Measurements from ENCODE around the gene TCP11.

Gene TCP11

DNA sequence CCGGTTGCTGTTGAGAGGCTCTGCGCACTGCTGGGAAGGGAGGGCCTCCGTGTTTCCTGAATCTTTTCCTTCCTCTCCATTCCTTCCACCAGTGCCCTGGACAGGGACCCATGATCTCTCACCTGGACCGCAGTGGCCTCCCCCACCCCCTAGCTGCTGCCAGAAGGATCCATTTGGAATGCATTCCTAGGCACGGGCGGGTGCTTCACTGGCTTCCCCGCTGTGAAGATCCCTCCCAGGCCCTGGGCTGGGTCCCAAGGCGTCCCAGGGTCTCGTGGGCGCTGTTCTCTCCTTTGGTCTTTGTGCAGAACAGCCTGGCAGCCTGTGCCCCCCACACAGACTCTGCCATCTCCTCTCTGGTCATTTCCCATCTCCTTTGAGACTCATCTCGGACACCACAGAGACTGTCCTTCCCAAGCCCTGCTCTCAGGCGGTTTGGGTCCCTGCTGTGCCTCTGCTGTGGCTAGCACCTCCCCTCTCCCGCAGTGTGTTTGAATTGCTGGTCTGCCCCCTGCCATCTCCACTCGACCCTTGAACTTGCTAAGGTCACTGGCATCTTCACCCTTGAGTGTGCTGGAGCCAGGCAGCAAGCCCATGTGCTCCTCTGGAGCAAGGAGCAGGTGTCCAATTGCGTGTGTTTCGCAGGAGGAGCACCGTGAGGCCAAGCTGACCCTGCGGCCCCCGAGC is 59.0 kb downstream of the TCP11 start:
- no peak for DNase-seq

GRCh38 chr6:35081426-35081851 is 59.7 kb downstream of the TCP11 start:
- peak in 1 of 56 donors; percentile 6 for DNase-seq

DNA sequence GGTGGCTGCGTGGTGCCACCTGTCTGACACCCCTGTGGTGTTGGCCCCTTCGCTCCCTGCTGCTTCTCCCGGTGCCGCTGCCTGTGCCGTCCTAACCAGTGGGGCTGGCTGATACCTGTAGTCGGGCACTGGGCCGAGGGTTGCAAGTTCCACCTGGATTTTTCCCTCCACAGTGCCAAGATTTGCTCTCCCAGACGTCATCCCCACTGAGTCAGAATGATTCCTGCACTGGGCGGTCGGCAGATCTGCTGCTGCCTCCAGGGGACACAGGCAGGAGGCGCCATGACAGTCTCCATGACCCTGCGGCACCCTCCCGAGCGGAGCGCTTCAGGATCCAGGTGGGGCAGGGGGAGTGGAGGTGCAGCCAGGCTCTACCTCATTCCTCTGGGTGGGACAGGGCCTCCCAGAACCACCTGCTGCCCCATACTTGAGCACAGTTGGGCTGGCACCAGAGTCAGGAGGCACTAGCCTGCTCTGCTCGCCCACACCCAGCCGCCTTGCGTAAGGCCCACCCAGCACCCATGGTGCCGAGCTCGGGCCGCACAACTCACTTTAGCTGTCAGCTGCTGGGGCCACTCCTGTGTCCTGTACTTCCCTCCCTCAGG is 60.2 kb downstream of the TCP11 start:
- no peak for DNase-seq

DNA sequence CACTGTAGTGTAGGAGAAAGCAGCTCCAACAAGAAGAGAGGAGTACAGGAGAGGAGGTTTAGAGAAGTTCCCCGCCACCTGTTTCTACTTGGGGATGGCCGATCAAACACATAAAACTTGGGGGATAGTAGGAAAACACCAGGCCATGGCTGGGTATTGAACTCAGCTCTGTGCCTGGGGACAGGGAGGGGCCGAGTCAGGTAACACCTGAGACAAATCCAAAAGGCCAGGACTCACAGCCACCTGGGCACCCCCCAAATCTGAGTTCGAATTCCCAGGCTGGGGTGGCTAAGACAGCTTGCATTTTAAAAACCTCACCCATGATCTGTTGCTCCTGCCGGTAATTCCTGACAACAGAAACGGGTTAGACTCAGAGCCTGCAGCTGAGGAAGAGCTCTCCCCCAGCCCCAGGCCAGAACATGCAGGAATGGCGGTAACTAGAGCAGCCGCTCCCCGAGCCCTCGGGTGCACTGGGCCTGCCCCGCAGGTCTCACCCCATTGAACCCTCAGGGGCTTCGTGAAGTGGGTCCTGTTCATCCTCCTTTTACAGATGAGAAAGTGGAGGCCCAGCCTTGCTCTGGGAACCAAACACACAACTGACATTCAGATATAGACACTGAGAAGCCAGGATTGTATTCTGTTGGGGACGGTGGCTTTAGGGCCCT is 61.0 kb downstream of the TCP11 start:
- DNase-seq: no peak

GRCh38 chr6:35079311-35080000 is 61.7 kb downstream of the TCP11 start:
- DNase-seq: no peak

DNA sequence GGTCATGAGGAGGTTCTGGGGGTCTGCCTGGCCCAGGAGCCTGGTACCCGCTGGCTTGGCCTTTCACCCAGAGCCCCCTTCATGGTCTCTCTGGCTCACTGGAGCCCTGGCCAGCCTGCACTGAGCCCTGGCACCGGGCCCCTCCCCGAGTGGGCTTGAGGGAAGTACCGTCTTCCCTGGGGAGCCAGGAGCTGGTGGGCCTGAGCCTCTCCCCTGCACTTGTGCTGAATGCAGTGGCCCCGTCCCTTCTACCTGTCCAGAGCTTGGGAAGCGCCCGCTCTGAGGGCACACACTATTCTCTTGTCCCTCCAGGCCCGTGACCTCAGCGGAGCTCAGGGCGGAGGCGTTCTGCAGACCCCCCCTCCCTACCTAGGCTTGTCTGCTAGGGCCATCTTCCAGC is 62.2 kb downstream of the TCP11 start:
- no peak for DNase-seq

- no peak for DNase-seq
These were observed 62.8 kb downstream of the TCP11 start for GRCh38 chr6:35078226-35078850.

- no peak for DNase-seq
These were observed 63.4 kb downstream of the TCP11 start for GRCh38 chr6:35077713-35078105.

GRCh38 chr6:35076997-35077712 is 64.0 kb downstream of the TCP11 start:
- DNase-seq: no peak

DNA sequence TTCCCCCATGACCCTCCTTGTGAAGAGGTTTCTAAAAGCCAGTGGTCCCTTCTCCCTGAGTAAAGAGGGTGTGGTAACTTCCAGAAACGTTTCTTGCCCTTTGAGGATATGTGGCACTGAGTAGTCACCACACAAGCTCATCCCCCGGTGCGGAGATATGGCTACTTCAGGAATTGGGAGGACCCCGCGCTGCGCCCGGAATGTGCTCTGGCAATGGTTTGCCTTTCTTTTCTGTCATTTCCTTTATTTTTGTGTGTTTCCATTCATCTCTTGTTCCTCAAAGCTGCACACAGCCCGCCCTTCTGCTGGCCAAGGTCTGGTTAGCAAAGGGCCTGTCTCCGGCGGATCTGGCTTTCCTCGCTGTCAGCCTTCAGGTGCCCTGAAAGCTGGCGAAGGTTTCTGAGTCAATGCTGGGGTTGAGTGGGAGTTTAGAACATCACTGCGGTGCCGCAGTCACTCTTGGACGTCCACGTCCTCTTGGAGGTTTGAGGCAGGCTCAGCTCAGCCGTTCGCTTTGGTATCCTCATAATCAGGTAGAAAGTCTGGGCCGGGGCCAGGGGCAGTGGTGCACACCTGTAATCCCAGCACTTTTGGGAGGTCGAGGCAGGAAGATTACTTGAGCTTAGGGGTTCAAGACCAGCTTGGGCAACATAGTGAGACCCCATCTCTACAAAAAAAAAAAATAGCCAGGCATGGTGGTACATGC is 67.2 kb downstream of the TCP11 start:
- no peak for DNase-seq

DNA sequence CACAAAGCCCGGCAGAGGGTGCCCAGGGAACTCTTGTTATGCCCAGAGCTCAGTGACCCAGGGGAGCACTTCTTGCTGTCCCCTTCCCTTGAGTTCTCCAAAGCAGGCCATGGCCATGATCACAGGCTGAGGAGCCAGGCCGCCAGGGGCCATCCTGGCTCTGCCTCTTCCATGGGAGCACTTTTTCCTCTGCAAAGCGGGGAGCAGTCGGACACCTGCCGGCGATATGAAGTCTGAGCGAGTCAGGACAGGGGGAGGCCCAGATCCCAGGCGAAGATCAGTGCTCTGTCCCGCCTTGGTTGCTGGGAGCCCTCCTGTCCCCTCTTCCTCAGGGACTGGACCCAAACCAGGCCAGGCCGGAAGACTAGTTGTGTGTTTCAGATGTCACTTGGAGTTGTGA is 67.9 kb downstream of the TCP11 start:
- no peak for DNase-seq

GRCh38 chr6:35072698-35073055 is 68.5 kb downstream of the TCP11 start:
- no peak for DNase-seq

DNA sequence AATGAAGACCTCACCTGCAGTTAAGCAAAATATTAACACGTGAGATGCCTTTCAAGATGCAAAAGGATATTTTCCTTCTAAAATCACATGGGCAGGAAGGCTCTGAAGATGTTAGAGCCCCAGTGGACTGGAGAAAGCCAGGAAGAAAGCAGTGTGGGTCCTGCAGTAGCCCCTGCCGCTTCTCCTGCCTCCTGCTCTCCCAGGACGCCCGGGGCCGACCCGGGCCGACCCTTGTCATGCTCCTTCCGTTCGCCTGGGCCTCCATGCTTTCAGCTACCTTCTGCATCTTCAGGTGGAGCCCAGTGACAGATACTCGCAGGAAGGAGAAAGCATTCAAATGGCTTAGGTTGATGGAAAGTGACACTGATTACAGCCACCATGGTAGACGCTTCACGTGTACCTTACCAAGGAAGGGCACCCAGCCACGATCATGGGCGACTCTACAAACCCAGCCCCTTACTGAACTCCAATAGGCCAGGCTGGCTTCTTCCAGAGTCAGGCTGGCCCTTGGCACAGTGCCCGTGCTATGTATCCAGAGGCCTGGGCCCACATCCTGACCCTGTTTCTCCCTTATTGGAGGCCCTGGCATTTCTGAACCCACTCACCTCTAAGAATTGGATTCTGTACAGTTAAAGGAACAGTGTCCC is 69.0 kb downstream of the TCP11 start:
- DNase-seq: peak in 3 of 56 donors; percentile 19 to 24 (median 23)

- DNase-seq: no peak
These were observed 69.7 kb downstream of the TCP11 start for GRCh38 chr6:35071347-35071994.

GRCh38 chr6:35070111-35070510 is 71.0 kb downstream of the TCP11 start:
- no peak for DNase-seq

DNA sequence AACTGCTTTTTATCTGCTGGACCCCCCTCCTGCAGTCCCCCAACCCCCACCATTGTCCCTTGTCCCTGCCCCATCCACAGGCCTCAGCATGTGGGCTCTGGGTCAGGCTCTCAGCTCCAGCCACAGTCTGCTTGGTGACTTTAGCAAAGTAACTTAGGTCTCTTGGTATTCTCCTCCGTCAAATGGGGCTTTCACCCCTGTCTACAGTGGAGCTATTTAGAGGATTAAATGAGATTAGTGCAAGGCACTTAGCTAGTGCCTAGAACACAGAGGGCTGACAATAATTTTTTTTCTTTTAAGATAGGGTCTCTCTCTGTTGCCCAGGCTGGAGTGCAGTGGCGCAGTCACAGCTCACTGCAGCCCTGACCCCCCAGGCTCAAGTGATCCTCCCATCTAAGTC is 71.9 kb downstream of the TCP11 start:
- no peak for DNase-seq

DNA sequence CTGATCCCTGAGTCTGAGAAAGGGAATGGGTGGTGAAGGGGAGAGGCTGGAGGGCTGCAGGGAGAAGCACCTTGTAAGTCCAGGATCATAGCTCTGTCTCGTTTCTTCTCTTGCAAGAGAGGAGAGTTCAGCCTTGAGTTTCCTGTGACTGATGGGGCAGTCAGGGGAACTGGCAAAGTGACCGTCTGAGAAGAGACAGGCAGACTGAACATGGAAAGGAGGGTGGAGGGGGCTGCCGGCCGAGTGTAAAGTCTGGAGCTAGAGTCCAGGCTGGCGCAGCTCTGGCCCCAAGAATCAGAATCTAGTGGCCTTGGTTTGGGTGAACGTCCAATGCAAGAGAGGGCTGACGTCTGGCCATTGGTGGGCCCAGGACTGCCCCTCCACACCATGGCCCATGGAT is 72.5 kb downstream of the TCP11 start:
- no peak for DNase-seq

DNA sequence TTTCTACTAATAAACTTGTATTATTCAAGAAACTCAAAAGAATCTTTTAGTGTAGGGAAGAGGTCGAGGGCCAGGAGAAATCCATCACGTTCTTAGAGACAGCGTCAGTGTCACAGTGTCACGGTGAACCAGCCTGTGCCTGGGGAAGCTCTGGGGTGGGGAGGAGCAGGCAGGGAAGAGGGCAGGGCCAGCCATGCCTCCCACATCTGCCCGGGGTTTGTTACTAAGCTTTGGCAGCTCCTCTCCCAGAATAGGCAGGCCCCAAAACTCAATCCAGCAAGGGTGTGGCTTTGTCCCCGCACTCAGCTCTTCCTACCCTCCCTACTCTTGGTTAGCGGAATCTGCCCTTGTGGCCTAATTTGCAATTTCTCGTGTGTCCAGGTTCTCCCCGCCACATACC is 72.9 kb downstream of the TCP11 start:
- DNase-seq: no peak
